ENCODE measurements around the gene GPHA2.

DNA sequence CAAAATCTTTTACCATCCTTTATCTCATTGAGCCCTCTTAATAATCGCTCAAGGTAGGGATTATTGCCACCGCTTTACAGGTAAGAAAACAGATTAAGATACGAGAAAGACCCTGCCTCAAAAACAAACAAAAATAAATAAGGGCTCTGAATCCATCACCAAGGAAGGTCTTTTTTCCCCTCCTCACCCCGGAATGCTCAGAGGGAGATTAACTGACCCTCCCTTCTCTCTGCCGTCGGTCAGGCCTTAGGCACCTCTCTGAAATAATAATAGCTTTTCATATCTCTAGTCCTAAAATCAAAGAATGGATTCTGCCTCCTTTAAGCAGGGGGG, 18.1 kb downstream of the GPHA2 start:
- TF ChIP-seq, protein P1, sequence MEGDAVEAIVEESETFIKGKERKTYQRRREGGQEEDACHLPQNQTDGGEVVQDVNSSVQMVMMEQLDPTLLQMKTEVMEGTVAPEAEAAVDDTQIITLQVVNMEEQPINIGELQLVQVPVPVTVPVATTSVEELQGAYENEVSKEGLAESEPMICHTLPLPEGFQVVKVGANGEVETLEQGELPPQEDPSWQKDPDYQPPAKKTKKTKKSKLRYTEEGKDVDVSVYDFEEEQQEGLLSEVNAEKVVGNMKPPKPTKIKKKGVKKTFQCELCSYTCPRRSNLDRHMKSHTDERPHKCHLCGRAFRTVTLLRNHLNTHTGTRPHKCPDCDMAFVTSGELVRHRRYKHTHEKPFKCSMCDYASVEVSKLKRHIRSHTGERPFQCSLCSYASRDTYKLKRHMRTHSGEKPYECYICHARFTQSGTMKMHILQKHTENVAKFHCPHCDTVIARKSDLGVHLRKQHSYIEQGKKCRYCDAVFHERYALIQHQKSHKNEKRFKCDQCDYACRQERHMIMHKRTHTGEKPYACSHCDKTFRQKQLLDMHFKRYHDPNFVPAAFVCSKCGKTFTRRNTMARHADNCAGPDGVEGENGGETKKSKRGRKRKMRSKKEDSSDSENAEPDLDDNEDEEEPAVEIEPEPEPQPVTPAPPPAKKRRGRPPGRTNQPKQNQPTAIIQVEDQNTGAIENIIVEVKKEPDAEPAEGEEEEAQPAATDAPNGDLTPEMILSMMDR (IDR thresholded peaks at IDR 0.05; ENCODE audit: insufficient read depth, low read depth, low read length): no peak
- TF ChIP-seq EZH2 (IDR thresholded peaks at IDR 0.05; ENCODE audit: insufficient read depth, low read length): no peak
